SK-N-SH (cell line): ENCODE data around the gene FUCA1. TPM values are rescaled to one million over a fixed set of nuclear protein-coding genes. Genes with fewer than 3 reads are reported as not detected.

Experiments used
- CTCF ChIA-PET: fragments of 300-600, 350-600 bp; formaldehyde crosslinking; extraction: SDS; loops from one replicate; lab custom pipeline; 2021; lab: Yijun Ruan, JAX
- POLR2A ChIA-PET: fragments of 350-600 bp; sonication (Branson Sonifier 250); formaldehyde crosslinking; extraction: SDS; loops from one replicate; lab custom pipeline; 2020; ENCODE audit warnings: antibody characterized with exemption, inconsistent platforms; lab: Yijun Ruan, JAX
- DNase-seq: peaks from one replicate; pipeline ENCODE4 v3.0.0; 2012
- H2AFZ ChIP-seq: fragments of 200-600 bp; sonication (generic); 2 replicates; pipeline ENCODE4 v1.8.1; 2016; ENCODE audit warnings: antibody characterized with exemption, mild to moderate bottlenecking, low read depth
- H3F3A ChIP-seq: fragments of 200-600 bp; sonication (generic); replicated peaks from 2 replicates; pipeline ENCODE3; 2016; ENCODE audit warnings: antibody characterized with exemption, mild to moderate bottlenecking; ENCODE audit not compliant: insufficient read depth
- H3K27ac ChIP-seq, 2 experiments: fragments of 200-500 bp in 1 of 2; fragments of 200-600 bp in 1 of 2; sonication (Bioruptor generic) in 1 of 2; sonication (generic), shearing (Covaris generic) in 1 of 2; 2 replicates each; pipeline versions ENCODE4 v1.5.1 to v1.6.1; 2014 to 2016; ENCODE audit warnings: low read depth in 2 of 2, inconsistent platforms in 1 of 2, low read length in 1 of 2, mild to moderate bottlenecking in 1 of 2, mixed read lengths in 1 of 2
- H3K27me3 ChIP-seq: fragments of 200-600 bp; sonication (generic), shearing (Covaris generic); 2 replicates; pipeline ENCODE4 v1.6.1; 2016; ENCODE audit warnings: mixed run types; ENCODE audit not compliant: insufficient read depth
- H3K36me3 ChIP-seq, 2 experiments: fragments of 200-500 bp in 1 of 2; fragments of 200-600 bp in 1 of 2; sonication (Bioruptor generic) in 1 of 2; sonication (generic) in 1 of 2; replicated peaks in 1 of 2; 2 replicates each; pipeline versions ENCODE3 to v1.5.1; 2014 to 2016; ENCODE audit warnings: low read length in 1 of 2, mild to moderate bottlenecking in 1 of 2; ENCODE audit not compliant: insufficient read depth in 2 of 2, control insufficient read depth in 1 of 2
- H3K4me1 ChIP-seq, 2 experiments: fragments of 200-500 bp in 1 of 2; fragments of 200-600 bp in 1 of 2; sonication (Bioruptor generic) in 1 of 2; sonication (generic), shearing (Covaris generic) in 1 of 2; 2 replicates each; pipeline versions ENCODE4 v1.5.1 to v1.6.1; 2014 to 2016; ENCODE audit warnings: low read depth in 1 of 2, low read length in 1 of 2, mixed run types in 1 of 2; ENCODE audit not compliant: insufficient read depth in 2 of 2, control insufficient read depth in 1 of 2
- H3K4me2 ChIP-seq: fragments of 200-600 bp; sonication (generic), shearing (Covaris generic); 2 replicates; pipeline ENCODE4 v1.6.1; 2017; ENCODE audit warnings: mixed run types
- H3K4me3 ChIP-seq, 2 experiments: fragments of 200-500 bp in 1 of 2; fragments of 200-600 bp in 1 of 2; sonication (Bioruptor generic) in 1 of 2; sonication (generic), shearing (Covaris generic) in 1 of 2; 2 replicates each; pipeline versions ENCODE4 v1.5.1 to v1.8.1; 2014 to 2016; ENCODE audit warnings: low read depth in 2 of 2, inconsistent platforms in 1 of 2, low read length in 1 of 2, mild to moderate bottlenecking in 1 of 2, mixed read lengths in 1 of 2, moderate library complexity in 1 of 2
- H3K79me2 ChIP-seq: fragments of 200-600 bp; sonication (generic); 2 replicates; pipeline ENCODE4 v1.8.1; 2017; ENCODE audit warnings: mild to moderate bottlenecking; ENCODE audit not compliant: insufficient read depth
- H3K9ac ChIP-seq: fragments of 200-600 bp; sonication (generic); 2 replicates; pipeline ENCODE4 v1.6.1; 2017; ENCODE audit warnings: mixed run types
- H3K9me2 ChIP-seq: fragments of 200-600 bp; sonication (generic); 2 replicates; pipeline ENCODE4 v1.6.1; 2017; ENCODE audit warnings: mixed run types
- H3K9me3 ChIP-seq: fragments of 200-600 bp; sonication (generic); 2 replicates; pipeline ENCODE4 v1.6.1; 2017; ENCODE audit warnings: mixed run types, mild to moderate bottlenecking, moderate library complexity
- H4K20me1 ChIP-seq: fragments of 200-600 bp; sonication (generic); 2 replicates; pipeline ENCODE4 v1.6.1; 2017; ENCODE audit warnings: mild to moderate bottlenecking, mixed run types; ENCODE audit not compliant: insufficient read depth
- EP300 ChIP-seq, 2 experiments: IDR thresholded peaks; 2 replicates each; pipeline versions ENCODE4 v1.4.0 to v1.6.1; 2012; ENCODE audit warnings: borderline replicate concordance in 1 of 2, low read depth in 1 of 2, low read length in 1 of 2
- EZH2phosphoT487 ChIP-seq: fragments of 200-600 bp; sonication (generic); IDR thresholded peaks from 2 replicates; pipeline ENCODE4 v1.6.1; 2017; ENCODE audit warnings: low read depth, mixed run types, mild to moderate bottlenecking, antibody characterized with exemption, moderate library complexity, borderline replicate concordance
- FOXJ3 ChIP-seq: sonication (generic); formaldehyde crosslinking; IDR thresholded peaks from 2 replicates; pipeline ENCODE4 v1.5.1; 2020; ENCODE audit warnings: mild to moderate bottlenecking, missing genetic modification reagents
- FOXM1 ChIP-seq: IDR thresholded peaks from 2 replicates; pipeline ENCODE4 v1.4.0; 2012; ENCODE audit warnings: low read depth, mild to moderate bottlenecking
- GATA2 ChIP-seq: sonication (generic); formaldehyde crosslinking; IDR thresholded peaks from 2 replicates; pipeline ENCODE4 v1.5.0; 2020; ENCODE audit warnings: mild to moderate bottlenecking, missing genetic modification reagents
- MEF2A ChIP-seq: IDR thresholded peaks from 2 replicates; pipeline ENCODE4 v1.4.0; 2012; ENCODE audit warnings: low read depth, borderline replicate concordance
- MXI1 ChIP-seq: IDR thresholded peaks from 2 replicates; pipeline ENCODE4 v1.6.1; 2012; ENCODE audit warnings: mild to moderate bottlenecking, low read depth, low read length, improper control_type of control experiment
- NFIC ChIP-seq: IDR thresholded peaks from 2 replicates; pipeline ENCODE4 v1.4.0; 2012; ENCODE audit warnings: borderline replicate concordance
- POLR2AphosphoS5 ChIP-seq: IDR thresholded peaks from 2 replicates; pipeline ENCODE4 v1.6.1; 2012; ENCODE audit warnings: low read depth, low read length
- RAD21 ChIP-seq: IDR thresholded peaks from 2 replicates; pipeline ENCODE4 v1.6.1; 2012; ENCODE audit warnings: mild to moderate bottlenecking, low read length
- RCOR1 ChIP-seq: fragments of 150-350 bp; IDR thresholded peaks from 2 replicates; pipeline ENCODE4 v1.6.1; 2017; ENCODE audit warnings: antibody characterized with exemption, low read length
- RFX5 ChIP-seq: IDR thresholded peaks from 2 replicates; pipeline ENCODE4 v1.6.1; 2012; ENCODE audit warnings: mild to moderate bottlenecking, improper control_type of control experiment, low read length
- RXRA ChIP-seq: IDR thresholded peaks from 2 replicates; pipeline ENCODE4 v1.4.0; 2012; ENCODE audit warnings: low read depth, mild to moderate bottlenecking, borderline replicate concordance
- SIN3A ChIP-seq: IDR thresholded peaks from 2 replicates; pipeline ENCODE4 v1.6.1; 2012; ENCODE audit warnings: low read depth, mild to moderate bottlenecking, low read length, moderate library complexity, borderline replicate concordance
- SMC3 ChIP-seq: IDR thresholded peaks from 2 replicates; pipeline ENCODE4 v1.6.1; 2012; ENCODE audit warnings: low read depth, low read length, improper control_type of control experiment
- TAF1 ChIP-seq: IDR thresholded peaks from 2 replicates; pipeline ENCODE4 v1.6.1; 2012; ENCODE audit warnings: low read depth, mild to moderate bottlenecking, low read length, moderate library complexity, borderline replicate concordance
- TEAD4 ChIP-seq: IDR thresholded peaks from 2 replicates; pipeline ENCODE4 v1.4.0; 2012; ENCODE audit warnings: mild to moderate bottlenecking, borderline replicate concordance; ENCODE audit not compliant: insufficient read depth
- YY1 ChIP-seq: IDR thresholded peaks from 2 replicates; pipeline ENCODE4 v1.4.0; 2012; ENCODE audit warnings: low read depth, mild to moderate bottlenecking
- WGBS: methylation state at CpG from one replicate; pipeline ENCODE4 v1.1.6; 2017; ENCODE audit warnings: low lambda C conversion rate; 5-methylcytosine and 5-hydroxymethylcytosine counted together
- polyA plus RNA-seq, 3 experiments: library from polyadenylated mRNA; depleted of rRNA; stranded (reverse); fragments of >200 nt; gene quantifications; 2 replicates each; pipeline ENCODE4 v1.2.3, GENCODE V29; 2012
- TF ChIP-seq, protein P1 (sequence below): fragments of 150-350 bp; IDR thresholded peaks from 2 replicates; pipeline ENCODE4 v1.6.1; 2017; ENCODE audit warnings: antibody characterized with exemption, low read length, low read depth, borderline replicate concordance
- TF ChIP-seq, protein P2 (sequence below): IDR thresholded peaks from 2 replicates; pipeline ENCODE4 v1.4.0; 2012; ENCODE audit warnings: low read depth

FUCA1 gene
- polyA plus RNA-seq, 1 of the 3 experiments (the other 2 are of a cell fraction): 31.9 TPM

DNA sequence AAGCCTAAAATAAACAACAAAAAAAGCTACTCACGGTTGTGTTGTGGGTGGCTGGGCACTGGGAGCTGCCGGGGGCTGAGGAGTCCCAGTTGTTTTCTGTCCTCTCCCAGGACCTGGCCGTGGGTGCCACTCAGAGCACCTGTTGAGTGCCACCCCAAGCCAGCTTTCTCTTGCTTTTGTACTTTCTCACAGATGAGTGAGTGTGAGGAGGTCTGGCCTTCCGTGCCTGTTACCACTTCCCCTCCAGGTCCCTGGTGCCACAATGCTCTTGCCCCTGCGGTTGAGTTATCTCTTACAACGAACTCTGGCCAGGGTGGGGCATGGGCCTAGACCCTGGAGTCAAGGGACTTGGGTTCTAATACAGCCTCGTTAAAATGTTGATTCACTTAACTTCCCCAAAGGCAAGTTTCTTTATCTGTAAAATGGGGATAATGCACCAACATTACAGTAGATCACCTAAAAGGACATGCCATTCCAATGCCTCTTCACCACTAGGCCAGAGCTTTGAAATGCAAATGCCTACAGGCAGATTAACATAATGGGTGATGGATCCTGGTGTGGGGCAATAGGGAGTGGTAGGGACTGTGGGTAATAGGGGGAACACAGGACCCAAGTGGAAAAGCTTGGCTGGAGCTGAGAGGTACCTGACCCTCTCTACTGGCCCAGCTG is 45.3 kb upstream of the FUCA1 start, which contains the start of gene CNR2:
Gene CNR2, minus strand, starts transcription at position 151 of the 669 bp plus-strand sequence. CDS start 37,745 bp downstream, outside the sequence.
- TF ChIP-seq RCOR1 (no peak), RAD21 (no peak), MEF2A (no peak), TAF1 (no peak), SIN3A (no peak), MXI1 (no peak), EP300 (IDR thresholded peaks at IDR 0.05; ENCODE audit: borderline replicate concordance in 1 of 2, low read depth in 1 of 2, low read length in 1 of 2) (no peak), NFIC (no peak), GATA2 (CRISPR knock-in tag) (no peak), RFX5 (no peak), EZH2phosphoT487 (no peak), FOXM1 (no peak), TEAD4 (no peak), POLR2AphosphoS5 (no peak), SMC3 (no peak)
- TF ChIP-seq, protein P1, sequence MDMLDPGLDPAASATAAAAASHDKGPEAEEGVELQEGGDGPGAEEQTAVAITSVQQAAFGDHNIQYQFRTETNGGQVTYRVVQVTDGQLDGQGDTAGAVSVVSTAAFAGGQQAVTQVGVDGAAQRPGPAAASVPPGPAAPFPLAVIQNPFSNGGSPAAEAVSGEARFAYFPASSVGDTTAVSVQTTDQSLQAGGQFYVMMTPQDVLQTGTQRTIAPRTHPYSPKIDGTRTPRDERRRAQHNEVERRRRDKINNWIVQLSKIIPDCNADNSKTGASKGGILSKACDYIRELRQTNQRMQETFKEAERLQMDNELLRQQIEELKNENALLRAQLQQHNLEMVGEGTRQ: no peak
- TF ChIP-seq, protein P2, sequence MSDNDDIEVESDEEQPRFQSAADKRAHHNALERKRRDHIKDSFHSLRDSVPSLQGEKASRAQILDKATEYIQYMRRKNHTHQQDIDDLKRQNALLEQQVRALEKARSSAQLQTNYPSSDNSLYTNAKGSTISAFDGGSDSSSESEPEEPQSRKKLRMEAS: no peak
- Histone ChIP-seq H3K79me2 (no peaks in the 10 kb centered on the region), H3K9me2 (no peaks in the 10 kb centered on the region), H4K20me1 (no peaks in the 10 kb centered on the region), H3K9ac (no peak within 1 kb of the TSS), H3K27me3 (no peaks in the 10 kb centered on the region), H3K36me3 (no peaks in the 10 kb centered on the region), H3K9me3 (no peaks in the 10 kb centered on the region), H3K4me1 (no peaks in the 10 kb centered on the region), H3K4me2 (no peak within 1 kb of the TSS), H3F3A (no peaks in the 10 kb centered on the region), H3K27ac (no peak within 1 kb of the TSS), H2AFZ (no peak within 1 kb of the TSS), H3K4me3 (no peak within 1 kb of the TSS)
- POLR2A ChIA-PET: no interaction called here
- WGBS: 63% methylated on average over 5 of the region's 7 CpGs
- CTCF ChIA-PET: interaction anchor here (1.2 to 2.0 kb wide), 2 partner anchors 102 to 141 kb away, joined by 5 to 6 read pairs; no protein-coding TSS in a partner anchor
- no peak for DNase-seq

DNA sequence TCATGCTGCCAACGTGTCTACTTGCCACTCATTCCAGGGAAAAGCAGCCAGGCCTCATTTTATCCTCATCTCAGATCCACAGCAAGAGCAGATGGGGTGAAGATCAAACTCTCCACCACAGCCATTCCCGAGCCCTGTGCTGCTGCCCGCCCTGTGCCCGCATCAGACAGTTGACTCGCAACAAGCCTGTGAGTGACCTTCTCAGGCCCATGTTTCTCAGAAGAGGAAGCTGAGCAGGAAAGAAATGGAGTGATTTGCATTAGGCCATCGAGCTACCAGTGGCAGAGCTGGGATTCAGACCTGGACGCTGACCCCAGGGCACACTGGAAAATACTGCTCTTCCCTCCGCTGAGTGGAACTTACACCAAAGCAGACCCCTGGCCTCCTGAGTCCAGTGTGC is 43.8 kb upstream of the FUCA1 start:
- H3K27me3 ChIP-seq: no peaks in the 10 kb centered on the region
- POLR2A ChIA-PET: no interaction called here
- no peak overlapping the region for H3K4me3 ChIP-seq
- no peaks in the 10 kb centered on the region for H3K36me3 ChIP-seq
- H3K9me3 ChIP-seq: no peaks in the 10 kb centered on the region
- no peaks in the 10 kb centered on the region for H4K20me1 ChIP-seq
- H3K79me2 ChIP-seq: no peaks in the 10 kb centered on the region
- TF ChIP-seq MEF2A: no peak
- TF ChIP-seq RXRA: no peak
- TF ChIP-seq YY1: no peak
- TF ChIP-seq FOXJ3: no peak
- no peak for TF ChIP-seq SIN3A
- TF ChIP-seq FOXM1: no peak
- no peak for TF ChIP-seq EP300 (IDR thresholded peaks at IDR 0.05; ENCODE audit: borderline replicate concordance in 1 of 2, low read depth in 1 of 2, low read length in 1 of 2)
- TF ChIP-seq, all 33 proteins: peak for 0
- H3K4me1 ChIP-seq: no peaks in the 10 kb centered on the region
- H2AFZ ChIP-seq: no peak overlapping the region
- H3K9me2 ChIP-seq: no peaks in the 10 kb centered on the region
- no peak overlapping the region for H3K4me2 ChIP-seq
- CTCF ChIA-PET: interaction anchor here (3.0 kb wide), 1 partner anchor 140 kb away, joined by 15 read pairs; no protein-coding TSS in a partner anchor
- H3F3A ChIP-seq: no peaks in the 10 kb centered on the region
- no peak overlapping the region for H3K9ac ChIP-seq
- no peak for DNase-seq
- WGBS: 85% methylated on average over 7 of the region's 8 CpGs
- no peak overlapping the region for H3K27ac ChIP-seq
